ENCODE results near the gene TMEM63C.
"Not testable (repeated sequence)": the region's sequence is repeated elsewhere in the genome, so short reads cannot be mapped to it uniquely, and the experiment has no call there.

GRCh38 chr14:77280921-77281320 is 99.3 kb downstream of the TMEM63C start:
- TF ChIP-seq POLR2A, CTCF (IDR thresholded peaks at IDR 0.05): not testable (repeated sequence)

Data from thyroid gland (tissue), 4 donors.